T-cell (primary cell): ENCODE results near the gene CDK6. TPM values are rescaled to one million over a fixed set of nuclear protein-coding genes. Genes with fewer than 3 reads are reported as not detected.

Source experiments
- ATAC-seq, 4 experiments: fragments of 200-7000 bp in 3 of 4; fragments of 150-1000 bp in 1 of 4; cut with Tn5 transposase; replicated peaks in 1 of 4; 1 replicate in 3 of 4; 2 replicates in 1 of 4; pipeline ENCODE4 v1.10.0; 2021; ENCODE audit warnings: moderate library complexity in 3 of 4, mild to moderate bottlenecking in 2 of 4, moderate number of reproducible peaks in 1 of 4
- CTCF ChIA-PET, 2 donors: fragments of 300-600 bp; sonication (Branson Sonifier 250); formaldehyde crosslinking; loops; one replicate each; lab custom pipeline; 2022; ENCODE audit warnings: antibody characterized with exemption in 2 of 2; lab: Charles Lee
- POLR2A ChIA-PET, 2 donors: fragments of 300-600 bp; sonication (Branson Sonifier 250); formaldehyde crosslinking; loops; one replicate each; lab custom pipeline; 2022; ENCODE audit warnings: antibody characterized with exemption in 2 of 2; lab: Charles Lee
- DNase-seq, 35 experiments: peaks; one replicate each; pipeline versions ENCODE4 v3.0.0 to v3.0.0-alpha.2; 2013 to 2023
- H3K27ac ChIP-seq: one replicate; pipeline ENCODE4 v1.5.1; 2013; ENCODE audit warnings: low read length
- H3K27me3 ChIP-seq, 2 experiments: replicated peaks in 1 of 2; 1 replicate in 1 of 2; 2 replicates in 1 of 2; pipeline versions ENCODE4 v1.6.1 to v1.7.0; 2013; ENCODE audit warnings: low read length in 1 of 2, mixed read lengths in 1 of 2; ENCODE audit not compliant: control insufficient read depth in 2 of 2, insufficient read depth in 2 of 2; ENCODE audit errors: extremely low read depth in 1 of 2
- H3K36me3 ChIP-seq, 2 donors: 1 replicate in 1 of 2; 2 replicates in 1 of 2; pipeline versions ENCODE4 v1.6.1 to v1.7.0; 2013; ENCODE audit warnings: low read length in 1 of 2; ENCODE audit not compliant: control insufficient read depth in 2 of 2, insufficient read depth in 1 of 2; ENCODE audit errors: extremely low read depth in 1 of 2
- H3K4me1 ChIP-seq, 2 experiments: 1 replicate in 1 of 2; 2 replicates in 1 of 2; pipeline versions ENCODE4 v1.6.1 to v1.7.0; 2013; ENCODE audit warnings: low read length in 2 of 2, mixed read lengths in 1 of 2; ENCODE audit not compliant: insufficient read depth in 2 of 2, control insufficient read depth in 1 of 2; ENCODE audit errors: extremely low read depth in 1 of 2
- H3K4me3 ChIP-seq, 2 donors: 1 replicate in 1 of 2; 2 replicates in 1 of 2; pipeline versions ENCODE4 v1.5.1 to v1.7.0; 2013; ENCODE audit warnings: mild to moderate bottlenecking in 2 of 2, low read length in 1 of 2, moderate library complexity in 1 of 2; ENCODE audit not compliant: control insufficient read depth in 1 of 2; ENCODE audit errors: extremely low read depth in 1 of 2
- H3K9me3 ChIP-seq: 2 replicates; pipeline ENCODE4 v1.7.0; 2013
- H3K27ac Mint-ChIP-seq, 2 donors: one replicate each; pipeline ENCODE4 v1.8.0; 2020 to 2021; ENCODE audit warnings: mild to moderate bottlenecking in 2 of 2, mixed read lengths in 2 of 2
- H3K27me3 Mint-ChIP-seq, 2 donors: one replicate each; pipeline ENCODE4 v1.8.0; 2021 to 2022; ENCODE audit warnings: mixed read lengths in 2 of 2
- H3K36me3 Mint-ChIP-seq: one replicate; pipeline ENCODE4 v1.8.0; 2021; ENCODE audit warnings: mixed read lengths
- H3K4me1 Mint-ChIP-seq, 3 donors: one replicate each; pipeline ENCODE4 v1.8.0; 2020 to 2022; ENCODE audit warnings: mixed read lengths in 3 of 3, mild to moderate bottlenecking in 1 of 3
- H3K4me3 Mint-ChIP-seq, 3 donors: one replicate each; pipeline ENCODE4 v1.8.0; 2020 to 2022; ENCODE audit warnings: mild to moderate bottlenecking in 3 of 3, mixed read lengths in 3 of 3, moderate library complexity in 3 of 3
- H3K9me3 Mint-ChIP-seq, 3 donors: one replicate each; pipeline ENCODE4 v1.8.0; 2020 to 2022; ENCODE audit warnings: mixed read lengths in 3 of 3
- WGBS: methylation state at CpG from one replicate; pipeline ENCODE4 v1.1.5; 2013; ENCODE audit warnings: missing lambda C conversion rate; ENCODE audit not compliant: insufficient coverage; 5-methylcytosine and 5-hydroxymethylcytosine counted together
- total RNA-seq, 35 experiments: library from RNA in 6 of 35; stranded (reverse) in 6 of 35; fragments of 120-200 nt in 1 of 35; gene quantifications; one replicate each; pipeline versions ENCODE4 v1.2.1 to v1.2.4 and lab custom pipeline; 2013 to 2026

The CDK6 gene
- total RNA-seq, 5 donors from 2014 or later (not counting 1 experiment from before 2014, with no cell fraction given) = 29.8 to 107 (median 43.9) TPM

- peaks cover 10% of the 10 kb centered on the region for H3K36me3 Mint-ChIP-seq
- H3K27me3 Mint-ChIP-seq = no peaks in the 10 kb centered on the region
- Histone ChIP-seq H3K4me3 (no peak overlapping the region), H3K36me3 (no peaks in the 10 kb centered on the region), H3K27me3 (no peaks in the 10 kb centered on the region), H3K27ac (no peak overlapping the region), H3K4me1 (peaks cover 0 to 3% of the 10 kb centered on the region in 2 experiments), H3K9me3 (no peaks in the 10 kb centered on the region)
- ATAC-seq = no peak
- DNase-seq = no peak
- ChIA-PET CTCF (interaction anchor here in 1 of 2 donors (0.6 kb wide), 2 partner anchors 433 to 854 kb away, joined by 3 read pairs; no protein-coding TSS in a partner anchor), POLR2A (interaction anchor here in 1 of 2 donors (1.2 kb wide), 1 partner anchor 10 kb away, joined by 4 read pairs; no protein-coding TSS in a partner anchor)
- peaks cover 8 to 30% (median 18%) of the 10 kb centered on the region in 3 donors for H3K4me1 Mint-ChIP-seq
- H3K27ac Mint-ChIP-seq = no peak overlapping the region
- whole genome bisulfite sequencing = 100% methylated on average over 1 of the region's 3 CpGs
- no peaks in the 10 kb centered on the region for H3K9me3 Mint-ChIP-seq
- no peak overlapping the region for H3K4me3 Mint-ChIP-seq
Observed at GRCh38 chr7:92799446-92800211, 36.7 kb downstream of the CDK6 start.

DNA sequence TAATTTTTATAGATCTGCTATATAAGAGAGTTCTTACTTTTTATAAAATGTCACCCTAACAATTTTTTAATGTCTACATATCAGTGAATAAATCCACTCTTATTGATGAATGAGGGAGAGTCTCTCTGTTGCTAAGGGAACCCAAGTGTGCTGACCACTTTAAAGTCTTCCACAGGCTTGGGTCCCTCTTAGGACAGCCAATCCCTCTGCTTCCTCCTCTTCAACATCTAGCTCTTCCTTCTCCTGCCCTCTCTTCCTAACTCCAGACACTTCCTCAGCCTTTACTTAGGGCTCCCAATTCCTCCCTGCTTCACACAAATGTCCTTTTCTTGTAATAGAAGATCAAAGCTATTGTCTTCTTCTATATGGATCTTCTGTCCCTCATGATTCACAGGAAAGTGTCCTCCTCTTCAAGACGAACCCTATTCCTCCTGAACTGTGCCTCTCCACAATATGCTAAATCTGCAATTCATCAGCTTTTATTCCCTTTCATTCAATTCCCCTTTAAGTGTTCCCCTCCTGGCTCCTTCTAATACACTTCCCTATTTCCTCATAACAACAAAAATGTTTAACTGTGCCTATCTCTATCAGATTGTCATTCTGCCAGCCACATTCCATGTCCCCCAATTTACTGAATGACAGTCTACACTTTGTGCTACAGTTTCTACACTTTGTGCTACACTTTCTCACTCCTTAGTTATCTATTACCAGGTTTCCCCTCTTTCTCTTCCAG, 37.7 kb downstream of the CDK6 start:
- POLR2A ChIA-PET = no interaction called here

GRCh38 chr7:92797693-92798092, 38.7 kb downstream of the CDK6 start:
- Mint-ChIP-seq H3K36me3 (peaks cover 5% of the 10 kb centered on the region), H3K4me3 (no peak overlapping the region), H3K27ac (no peak overlapping the region), H3K4me1 (peaks cover 16 to 33% (median 25%) of the 10 kb centered on the region in 3 donors), H3K27me3 (no peaks in the 10 kb centered on the region), H3K9me3 (no peaks in the 10 kb centered on the region)
- Histone ChIP-seq H3K9me3 (no peaks in the 10 kb centered on the region), H3K4me1 (peaks cover 0 to 3% of the 10 kb centered on the region in 2 experiments), H3K4me3 (no peak overlapping the region), H3K27ac (no peak overlapping the region), H3K27me3 (no peaks in the 10 kb centered on the region), H3K36me3 (no peaks in the 10 kb centered on the region)
- ATAC-seq (no peak), DNase-seq (peak in 1 of 35 experiments; percentile 29)
- CTCF ChIA-PET = interaction anchor here in 1 of 2 donors (0.5 kb wide), 1 partner anchor 51 kb away, joined by 6 read pairs; no protein-coding TSS in a partner anchor
- POLR2A ChIA-PET = no interaction called here
- no CpG with 5 or more reads among the region's 4 CpGs for WGBS

More for the DNA sequence above, 37.7 kb downstream of the CDK6 start:
- peaks cover 0 to 3% of the 10 kb centered on the region in 2 experiments for H3K4me1 ChIP-seq
- CTCF ChIA-PET = interaction anchor here in 1 of 2 donors (0.6 kb wide), 1 partner anchor 38 kb away, joined by 4 read pairs; the partner anchor contains the start of gene CDK6
- no peaks in the 10 kb centered on the region for H3K9me3 ChIP-seq
- H3K4me1 Mint-ChIP-seq = peaks cover 11 to 33% (median 22%) of the 10 kb centered on the region in 3 donors
- no peak for ATAC-seq
- no peak overlapping the region for H3K27ac Mint-ChIP-seq
- WGBS = 92% methylated on average over 1 of the region's 1 CpG
- no peaks in the 10 kb centered on the region for H3K27me3 ChIP-seq
- H3K4me3 ChIP-seq = no peak overlapping the region
- DNase-seq = no peak
- H3K4me3 Mint-ChIP-seq = no peak overlapping the region
- no peak overlapping the region for H3K27ac ChIP-seq
- H3K9me3 Mint-ChIP-seq = no peaks in the 10 kb centered on the region
- H3K36me3 Mint-ChIP-seq = peaks cover 6% of the 10 kb centered on the region
- no peaks in the 10 kb centered on the region for H3K36me3 ChIP-seq
- no peaks in the 10 kb centered on the region for H3K27me3 Mint-ChIP-seq

DNA sequence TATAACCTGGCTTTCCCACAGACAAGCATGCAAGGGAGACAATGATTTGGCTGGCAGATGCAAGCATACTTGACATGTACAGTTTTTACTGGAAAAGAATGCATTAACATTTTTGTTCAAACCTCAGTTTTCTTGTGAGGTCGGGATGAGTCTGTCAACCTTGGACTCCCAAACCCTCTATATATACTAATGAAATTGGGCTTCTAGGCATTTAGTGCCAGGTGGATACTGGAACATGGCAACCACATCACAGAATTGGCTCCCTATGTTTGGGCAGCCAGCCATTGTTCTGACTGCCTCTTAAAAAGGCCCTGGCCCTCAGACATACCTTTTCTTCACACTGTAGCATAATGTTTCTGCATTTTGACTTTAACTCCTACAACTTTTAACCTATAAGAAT, 39.1 kb downstream of the CDK6 start:
- no CpG with 5 or more reads among the region's 1 CpG for WGBS
- Mint-ChIP-seq H3K4me1 (peaks cover 16 to 33% (median 28%) of the 10 kb centered on the region in 3 donors), H3K27ac (no peak overlapping the region), H3K4me3 (no peak overlapping the region), H3K27me3 (no peaks in the 10 kb centered on the region), H3K9me3 (no peaks in the 10 kb centered on the region), H3K36me3 (peaks cover 9% of the 10 kb centered on the region)
- no peaks in the 10 kb centered on the region for H3K9me3 ChIP-seq
- peaks cover 0 to 3% of the 10 kb centered on the region in 2 experiments for H3K4me1 ChIP-seq
- no peaks in the 10 kb centered on the region for H3K27me3 ChIP-seq
- no peaks in the 10 kb centered on the region for H3K36me3 ChIP-seq
- ATAC-seq (no peak), DNase-seq (no peak)
- ChIA-PET POLR2A (no interaction called here), CTCF (interaction anchor here in 1 of 2 donors (0.5 kb wide), 1 partner anchor 52 kb away, joined by 6 read pairs; no protein-coding TSS in a partner anchor)
- H3K27ac ChIP-seq = no peak overlapping the region
- H3K4me3 ChIP-seq = no peak overlapping the region

GRCh38 chr7:92794831-92795230, 41.5 kb downstream of the CDK6 start:
- 100% methylated on average over 1 of the region's 2 CpGs for WGBS
- POLR2A ChIA-PET = no interaction called here
- H3K36me3 Mint-ChIP-seq = peaks cover 26% of the 10 kb centered on the region
- Histone ChIP-seq H3K36me3 (peaks cover 0 to 4% of the 10 kb centered on the region in 2 donors), H3K4me3 (no peak overlapping the region), H3K9me3 (no peaks in the 10 kb centered on the region), H3K27me3 (no peaks in the 10 kb centered on the region), H3K27ac (no peak overlapping the region), H3K4me1 (peaks cover 0 to 3% of the 10 kb centered on the region in 2 experiments)
- H3K9me3 Mint-ChIP-seq = peaks cover 0 to 5% (median 1%) of the 10 kb centered on the region in 3 donors
- H3K4me1 Mint-ChIP-seq = peaks cover 19 to 46% (median 44%) of the 10 kb centered on the region in 3 donors
- ATAC-seq (no peak), DNase-seq (no peak)
- no peak overlapping the region for H3K27ac Mint-ChIP-seq
- H3K4me3 Mint-ChIP-seq = no peak overlapping the region
- CTCF ChIA-PET = no interaction called here
- no peaks in the 10 kb centered on the region for H3K27me3 Mint-ChIP-seq

DNA sequence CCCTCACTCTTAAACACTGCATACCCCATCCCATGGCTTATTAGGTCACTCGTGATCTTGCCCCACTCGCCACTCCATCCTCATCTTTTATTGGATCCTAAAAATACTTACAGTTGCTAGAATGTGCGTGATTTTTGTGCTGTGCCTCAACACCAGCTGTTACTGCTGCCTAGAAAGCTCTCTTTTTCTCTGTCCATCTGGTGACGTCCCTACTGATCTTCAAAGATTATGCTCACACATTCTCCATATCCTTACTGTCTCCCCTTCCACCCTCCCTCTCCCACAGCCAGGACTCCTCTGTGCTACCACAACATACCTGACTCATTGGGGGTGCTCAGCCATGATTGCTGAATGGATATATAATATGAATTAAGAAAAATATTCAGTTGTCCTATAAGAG, 42.0 kb downstream of the CDK6 start:
- Mint-ChIP-seq H3K4me3 (no peak overlapping the region), H3K36me3 (peaks cover 28% of the 10 kb centered on the region), H3K27ac (no peak overlapping the region), H3K9me3 (peaks cover 0 to 9% (median 2%) of the 10 kb centered on the region in 3 donors), H3K27me3 (no peaks in the 10 kb centered on the region), H3K4me1 (peaks cover 19 to 46% (median 45%) of the 10 kb centered on the region in 3 donors)
- peaks cover 0 to 3% of the 10 kb centered on the region in 2 experiments for H3K4me1 ChIP-seq
- H3K27ac ChIP-seq = no peak overlapping the region
- DNase-seq = no peak
- H3K27me3 ChIP-seq = no peaks in the 10 kb centered on the region
- H3K9me3 ChIP-seq = no peaks in the 10 kb centered on the region
- ATAC-seq = no peak
- 93% methylated on average over 4 of the region's 4 CpGs for WGBS
- H3K4me3 ChIP-seq = no peak overlapping the region
- CTCF ChIA-PET = no interaction called here
- H3K36me3 ChIP-seq = peaks cover 0 to 4% of the 10 kb centered on the region in 2 donors
- POLR2A ChIA-PET = no interaction called here
